Measurements from ENCODE around the gene SLC43A2. TPM values are rescaled to one million over a fixed set of nuclear protein-coding genes. Genes with fewer than 3 reads are reported as not detected.

SLC43A2 gene
- polyA plus RNA-seq, 1 donor (not counting 4 experiments of a cell fraction or from before 2014, with no cell fraction given): 12.7 TPM

DNA sequence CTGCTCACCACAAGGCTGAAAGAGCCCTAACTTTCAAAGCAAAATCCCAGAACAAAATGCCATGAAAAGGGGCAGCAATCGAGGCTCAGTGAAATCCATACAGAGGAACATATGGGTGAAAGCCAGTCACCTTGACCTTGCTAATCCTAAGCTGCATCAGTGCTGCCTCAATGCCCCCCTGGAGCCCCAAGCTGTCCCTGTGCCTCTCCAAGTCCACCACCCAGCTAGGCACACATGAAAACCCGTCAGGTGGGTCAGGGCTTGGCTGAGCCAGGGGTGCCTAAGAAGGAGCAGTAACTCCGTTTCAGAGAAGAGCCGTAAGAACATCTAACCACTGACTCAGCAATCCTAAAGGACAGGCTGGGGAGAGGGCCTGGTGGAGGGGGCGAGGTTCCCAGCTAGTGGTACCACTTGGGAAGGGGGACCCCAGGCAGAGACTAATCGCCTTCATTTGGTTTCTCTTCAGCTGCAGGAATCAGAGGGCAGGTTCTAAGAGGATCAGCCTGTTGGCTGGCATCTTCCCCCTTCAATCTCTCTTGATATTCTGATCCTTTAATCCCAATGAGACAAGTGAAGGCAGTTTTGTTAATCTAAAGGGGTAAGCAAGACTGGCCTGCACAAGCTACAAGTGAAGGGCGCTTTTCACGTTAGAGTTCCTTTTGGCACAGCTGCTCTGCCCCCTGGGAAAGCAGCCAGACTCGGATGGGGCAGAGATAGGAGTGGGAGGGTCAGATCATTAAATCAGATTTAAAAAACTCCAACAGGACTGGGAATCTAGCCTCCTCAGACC lies 73.7 kb downstream of the SLC43A2 start:
- Histone ChIP-seq H3K9ac (ENCODE audit: control insufficient read depth, extremely low read depth, insufficient read depth, low read length) (no peak overlapping the region), H4K20me1 (ENCODE audit: control insufficient read depth, extremely low read depth, insufficient read depth, low read length) (peaks cover 3% of the 10 kb centered on the region), H3K9me1 (ENCODE audit: control insufficient read depth, extremely low read depth, insufficient read depth, low read length) (no peaks in the 10 kb centered on the region), H2AFZ (ENCODE audit: control insufficient read depth, low read length) (no peak overlapping the region), H3K9me3 (ENCODE audit: control insufficient read depth, low read depth, low read length) (no peaks in the 10 kb centered on the region), H3K4me2 (ENCODE audit: control insufficient read depth, extremely low read depth, insufficient read depth, low read depth, low read length) (no peak overlapping the region), H3K4me1 (ENCODE audit: control insufficient read depth, extremely low read depth, insufficient read depth, low read length) (peaks cover 23% of the 10 kb centered on the region), H3K36me3 (ENCODE audit: control insufficient read depth in 2 of 2, extremely low read depth in 1 of 2, insufficient read depth in 2 of 2, low read length in 2 of 2) (peaks cover 21 to 43% of the 10 kb centered on the region in 2 experiments), H3K4me3 (ENCODE audit: control insufficient read depth in 2 of 3, extremely low read depth in 1 of 3, insufficient read depth in 2 of 3, low read depth in 1 of 3, low read length in 3 of 3) (no peak overlapping the region), H3K27ac (ENCODE audit: control insufficient read depth, insufficient read depth, low read length) (no peak overlapping the region), H3K79me2 (ENCODE audit: control insufficient read depth, insufficient read depth, low read length) (peaks cover 28% of the 10 kb centered on the region), H3K27me3 (ENCODE audit: control insufficient read depth, extremely low read depth, insufficient read depth, low read length) (no peaks in the 10 kb centered on the region)
- DNase-seq (ENCODE audit: low read depth, low spot score) (no peak), FAIRE-seq (no peak)
- dilution Hi-C loops (cut with MboI; ENCODE audit: extremely low pct_ligation_motif_present, low sequenced_read_pairs): no loop called here
- TF ChIP-seq, protein P1, sequence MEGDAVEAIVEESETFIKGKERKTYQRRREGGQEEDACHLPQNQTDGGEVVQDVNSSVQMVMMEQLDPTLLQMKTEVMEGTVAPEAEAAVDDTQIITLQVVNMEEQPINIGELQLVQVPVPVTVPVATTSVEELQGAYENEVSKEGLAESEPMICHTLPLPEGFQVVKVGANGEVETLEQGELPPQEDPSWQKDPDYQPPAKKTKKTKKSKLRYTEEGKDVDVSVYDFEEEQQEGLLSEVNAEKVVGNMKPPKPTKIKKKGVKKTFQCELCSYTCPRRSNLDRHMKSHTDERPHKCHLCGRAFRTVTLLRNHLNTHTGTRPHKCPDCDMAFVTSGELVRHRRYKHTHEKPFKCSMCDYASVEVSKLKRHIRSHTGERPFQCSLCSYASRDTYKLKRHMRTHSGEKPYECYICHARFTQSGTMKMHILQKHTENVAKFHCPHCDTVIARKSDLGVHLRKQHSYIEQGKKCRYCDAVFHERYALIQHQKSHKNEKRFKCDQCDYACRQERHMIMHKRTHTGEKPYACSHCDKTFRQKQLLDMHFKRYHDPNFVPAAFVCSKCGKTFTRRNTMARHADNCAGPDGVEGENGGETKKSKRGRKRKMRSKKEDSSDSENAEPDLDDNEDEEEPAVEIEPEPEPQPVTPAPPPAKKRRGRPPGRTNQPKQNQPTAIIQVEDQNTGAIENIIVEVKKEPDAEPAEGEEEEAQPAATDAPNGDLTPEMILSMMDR (optimal IDR thresholded peaks at IDR 0.05 in 1 of 3, IDR thresholded peaks at IDR 0.05 in 1 of 3, conservative IDR thresholded peaks at IDR 0.05 in 1 of 3; ENCODE audit: extremely low read depth in 1 of 3, insufficient read depth in 2 of 3, low read length in 3 of 3): no peak
- TF ChIP-seq EZH2 (IDR thresholded peaks at IDR 0.05; ENCODE audit: low read length): no peak

DNA sequence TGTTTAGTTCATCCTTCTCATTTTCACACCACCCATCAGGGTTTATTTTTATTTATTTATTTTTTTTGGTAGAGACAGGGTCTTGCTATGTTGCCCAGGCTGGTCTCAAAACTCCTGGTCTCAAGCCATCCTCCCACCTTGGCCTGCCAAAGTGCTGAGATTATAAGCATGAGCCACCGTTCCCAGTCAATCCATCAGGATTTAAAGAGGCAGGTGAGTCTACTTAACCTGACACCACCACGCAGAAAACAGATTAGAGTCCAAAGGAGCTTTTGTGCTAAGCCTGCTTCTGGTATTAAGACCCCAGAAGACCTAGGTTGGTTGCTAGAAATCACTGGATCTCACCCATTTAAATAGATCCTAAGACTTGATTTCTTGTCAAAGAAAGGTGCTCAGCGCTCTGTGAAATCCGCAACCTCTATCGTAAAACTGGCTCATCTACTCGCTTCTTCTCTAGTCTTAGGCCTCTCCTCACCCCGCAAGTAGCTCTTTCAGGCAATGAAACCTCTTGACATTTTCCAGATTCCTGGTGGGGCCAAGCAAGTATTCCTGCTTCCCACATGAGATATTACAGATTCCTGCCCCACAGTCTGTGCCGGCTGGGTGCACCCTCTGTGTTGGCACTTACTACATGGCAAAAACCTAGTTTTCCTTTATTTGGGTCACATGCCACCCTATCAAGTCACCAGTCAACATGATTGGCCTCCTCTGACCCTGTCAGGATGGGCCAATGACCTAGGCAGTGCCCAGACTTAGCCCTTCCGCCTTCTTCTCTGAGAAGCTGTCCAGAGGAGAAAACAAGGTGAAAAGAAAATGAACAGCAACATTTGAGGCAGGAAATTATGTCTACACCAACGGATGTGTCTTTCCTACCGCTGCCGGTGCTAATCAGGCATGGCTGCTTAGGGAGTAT lies 75.0 kb downstream of the SLC43A2 start:
- H3K9me1 ChIP-seq (ENCODE audit: control insufficient read depth, extremely low read depth, insufficient read depth, low read length): no peaks in the 10 kb centered on the region
- TF ChIP-seq, protein P1 (optimal IDR thresholded peaks at IDR 0.05 in 1 of 3, IDR thresholded peaks at IDR 0.05 in 1 of 3, conservative IDR thresholded peaks at IDR 0.05 in 1 of 3; ENCODE audit: extremely low read depth in 1 of 3, insufficient read depth in 2 of 3, low read length in 3 of 3): no peak
- TF ChIP-seq EZH2 (IDR thresholded peaks at IDR 0.05; ENCODE audit: low read length): no peak
- no peak for DNase-seq (ENCODE audit: low read depth, low spot score)
- peaks cover 19 to 46% of the 10 kb centered on the region in 2 experiments for H3K36me3 ChIP-seq (ENCODE audit: control insufficient read depth in 2 of 2, extremely low read depth in 1 of 2, insufficient read depth in 2 of 2, low read length in 2 of 2)
- H3K79me2 ChIP-seq (ENCODE audit: control insufficient read depth, insufficient read depth, low read length): peaks cover 15% of the 10 kb centered on the region
- no peaks in the 10 kb centered on the region for H3K9me3 ChIP-seq (ENCODE audit: control insufficient read depth, low read depth, low read length)
- H3K9ac ChIP-seq (ENCODE audit: control insufficient read depth, extremely low read depth, insufficient read depth, low read length): no peak overlapping the region
- H2AFZ ChIP-seq (ENCODE audit: control insufficient read depth, low read length): no peak overlapping the region
- no peak overlapping the region for H3K27ac ChIP-seq (ENCODE audit: control insufficient read depth, insufficient read depth, low read length)
- H3K4me1 ChIP-seq (ENCODE audit: control insufficient read depth, extremely low read depth, insufficient read depth, low read length): peaks cover 23% of the 10 kb centered on the region
- H4K20me1 ChIP-seq (ENCODE audit: control insufficient read depth, extremely low read depth, insufficient read depth, low read length): peaks cover 3% of the 10 kb centered on the region
- no peak overlapping the region for H3K4me2 ChIP-seq (ENCODE audit: control insufficient read depth, extremely low read depth, insufficient read depth, low read depth, low read length)
- H3K27me3 ChIP-seq (ENCODE audit: control insufficient read depth, extremely low read depth, insufficient read depth, low read length): no peaks in the 10 kb centered on the region
- no peak for FAIRE-seq
- dilution Hi-C loops (cut with MboI; ENCODE audit: extremely low pct_ligation_motif_present, low sequenced_read_pairs): no loop called here
- no peak overlapping the region for H3K4me3 ChIP-seq (ENCODE audit: control insufficient read depth in 2 of 3, extremely low read depth in 1 of 3, insufficient read depth in 2 of 3, low read depth in 1 of 3, low read length in 3 of 3)
